Measurements from ENCODE around the gene UGT2B7. TPM values are rescaled to one million over a fixed set of nuclear protein-coding genes. Genes with fewer than 3 reads are reported as not detected.
"Not testable (repeated sequence)": the region's sequence is repeated elsewhere in the genome, so short reads cannot be mapped to it uniquely, and the experiment has no call there.

The UGT2B7 gene
- total RNA-seq, 5 donors from 2014 or later (not counting 1 experiment from before 2014, with no cell fraction given), result 0.23 TPM; not detected in 4

DNA sequence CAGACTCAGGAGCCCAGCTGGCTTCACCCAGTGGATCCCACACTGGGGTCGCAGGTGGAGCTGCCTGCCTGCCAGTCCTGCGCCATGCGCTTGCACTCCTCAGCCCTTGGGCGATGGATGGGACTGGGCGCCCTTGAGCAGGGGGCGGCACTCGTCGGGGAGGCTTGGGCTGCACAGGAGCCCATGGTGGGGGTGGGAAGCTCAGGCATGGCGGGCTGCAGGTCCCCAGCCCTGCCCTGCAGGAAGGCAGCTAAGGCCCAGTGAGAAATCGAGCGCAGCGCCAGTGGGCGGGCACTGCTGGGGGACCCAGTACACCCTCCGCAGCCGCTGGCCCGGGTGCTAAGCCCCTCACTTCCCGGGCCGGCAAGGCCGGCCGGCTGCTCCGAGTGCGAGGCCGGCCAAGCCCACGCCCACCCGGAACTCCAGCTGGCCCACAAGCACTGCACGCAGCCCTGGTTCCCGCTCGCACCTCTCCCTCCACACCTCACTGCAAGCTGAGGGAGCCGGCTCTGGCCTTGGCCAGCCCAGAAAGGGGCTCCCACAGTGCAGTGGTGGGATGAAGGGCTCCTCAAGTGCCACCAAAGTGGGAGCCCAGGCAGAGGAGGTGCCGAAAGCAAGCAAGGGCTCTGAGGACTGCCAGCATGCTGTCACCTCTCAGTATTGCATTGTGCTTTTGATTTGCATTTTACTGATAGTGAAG is 19.0 kb downstream of the UGT2B7 start:
- CTCF ChIA-PET; H3K4me3 ChIP-seq (ENCODE audit: control insufficient read depth in 1 of 2, extremely low read depth in 1 of 2, low read length in 1 of 2); H3K27me3 Mint-ChIP-seq; H3K4me3 Mint-ChIP-seq; H3K4me1 ChIP-seq (ENCODE audit: control insufficient read depth in 1 of 2, extremely low read depth in 1 of 2, insufficient read depth in 2 of 2, low read length in 2 of 2); H3K36me3 Mint-ChIP-seq; H3K9me3 Mint-ChIP-seq; H3K4me1 Mint-ChIP-seq; H3K27me3 ChIP-seq (replicated peaks in 1 of 2; ENCODE audit: control insufficient read depth in 2 of 2, extremely low read depth in 1 of 2, insufficient read depth in 2 of 2, low read length in 1 of 2); POLR2A ChIA-PET; H3K9me3 ChIP-seq; DNase-seq; H3K27ac ChIP-seq (ENCODE audit: low read length); ATAC-seq (replicated peaks in 1 of 4); H3K36me3 ChIP-seq (ENCODE audit: control insufficient read depth in 2 of 2, extremely low read depth in 1 of 2, insufficient read depth in 1 of 2, low read length in 1 of 2); H3K27ac Mint-ChIP-seq: not testable (repeated sequence)
- WGBS (ENCODE audit: insufficient coverage), result 94% methylated on average over 21 of the region's 30 CpGs

DNA sequence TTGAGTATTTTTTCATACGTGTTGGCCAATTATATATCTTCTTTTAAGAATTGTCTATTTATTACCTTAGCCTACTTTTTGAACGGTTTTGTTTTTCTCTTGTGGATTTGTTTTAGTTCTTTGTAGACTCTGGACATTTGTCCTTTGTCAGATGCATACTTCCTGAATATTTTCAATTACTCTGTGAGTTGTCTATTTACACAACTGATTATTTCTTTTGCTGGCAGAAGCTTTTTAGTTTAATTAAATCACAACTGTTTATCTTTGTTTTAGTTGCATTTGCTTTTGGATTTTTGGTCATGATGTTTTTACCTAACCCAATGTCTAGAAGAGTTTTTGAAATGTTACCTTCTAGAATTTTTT is 19.6 kb downstream of the UGT2B7 start:
- Mint-ChIP-seq H3K27me3 (no peaks in the 10 kb centered on the region), H3K36me3 (no peaks in the 10 kb centered on the region), H3K4me3 (no peak overlapping the region), H3K4me1 (no peaks in the 10 kb centered on the region), H3K27ac (no peak overlapping the region), H3K9me3 (peaks cover 3 to 5% (median 3%) of the 10 kb centered on the region in 3 donors)
- ChIA-PET CTCF (no interaction called here), POLR2A (no interaction called here)
- WGBS (ENCODE audit: insufficient coverage), result no CpG with 5 or more reads among the region's 2 CpGs
- DNase-seq (no peak), ATAC-seq (replicated peaks in 1 of 4) (no peak)
- no peaks in the 10 kb centered on the region for H3K9me3 ChIP-seq
- no peaks in the 10 kb centered on the region for H3K36me3 ChIP-seq (ENCODE audit: control insufficient read depth in 2 of 2, extremely low read depth in 1 of 2, insufficient read depth in 1 of 2, low read length in 1 of 2)
- H3K4me1 ChIP-seq (ENCODE audit: control insufficient read depth in 1 of 2, extremely low read depth in 1 of 2, insufficient read depth in 2 of 2, low read length in 2 of 2), result no peaks in the 10 kb centered on the region
- H3K4me3 ChIP-seq (ENCODE audit: control insufficient read depth in 1 of 2, extremely low read depth in 1 of 2, low read length in 1 of 2), result no peak overlapping the region
- no peak overlapping the region for H3K27ac ChIP-seq (ENCODE audit: low read length)
- H3K27me3 ChIP-seq (replicated peaks in 1 of 2; ENCODE audit: control insufficient read depth in 2 of 2, extremely low read depth in 1 of 2, insufficient read depth in 2 of 2, low read length in 1 of 2), result no peaks in the 10 kb centered on the region

DNA sequence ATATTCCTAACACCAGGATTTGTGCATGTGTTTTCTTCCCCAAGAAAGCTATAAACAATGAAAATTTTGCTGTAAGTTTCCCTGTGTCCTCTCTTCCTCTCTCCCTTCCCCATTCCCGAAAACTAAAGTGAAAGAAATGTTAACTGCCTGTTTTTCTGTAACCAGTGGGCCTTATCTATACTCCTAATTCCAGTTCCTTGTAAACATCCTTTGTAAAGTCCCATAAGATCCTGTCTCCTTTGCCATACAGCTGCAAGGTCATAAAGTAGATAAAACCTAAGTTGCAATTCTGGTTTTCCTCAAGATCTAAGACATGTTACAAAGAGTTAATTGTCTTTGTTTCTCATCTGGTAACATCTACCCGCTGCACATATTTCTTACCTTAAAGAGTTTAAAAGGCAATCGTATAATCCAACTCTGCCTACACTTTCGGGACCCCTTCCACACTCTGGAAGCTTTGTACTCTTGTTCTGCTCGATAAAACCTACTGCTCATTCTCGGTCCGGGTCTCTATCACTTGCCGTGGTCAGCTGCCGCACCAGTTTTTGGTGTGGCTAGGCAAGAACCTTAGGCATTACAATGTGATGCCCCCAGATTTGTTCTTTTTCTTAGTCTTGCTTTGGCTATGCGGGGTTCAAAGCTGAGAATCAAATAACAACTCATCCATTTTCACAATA is 20.5 kb downstream of the UGT2B7 start:
- no peak overlapping the region for H3K27ac ChIP-seq (ENCODE audit: low read length)
- no peak overlapping the region for H3K27ac Mint-ChIP-seq
- H3K27me3 ChIP-seq (replicated peaks in 1 of 2; ENCODE audit: control insufficient read depth in 2 of 2, extremely low read depth in 1 of 2, insufficient read depth in 2 of 2, low read length in 1 of 2), result no peaks in the 10 kb centered on the region
- CTCF ChIA-PET, result no interaction called here
- no peaks in the 10 kb centered on the region for H3K27me3 Mint-ChIP-seq
- ATAC-seq (replicated peaks in 1 of 4), result no peak
- no peaks in the 10 kb centered on the region for H3K36me3 Mint-ChIP-seq
- H3K36me3 ChIP-seq (ENCODE audit: control insufficient read depth in 2 of 2, extremely low read depth in 1 of 2, insufficient read depth in 1 of 2, low read length in 1 of 2), result no peaks in the 10 kb centered on the region
- peaks cover 3 to 10% (median 3%) of the 10 kb centered on the region in 3 donors for H3K9me3 Mint-ChIP-seq
- POLR2A ChIA-PET, result no interaction called here
- no peaks in the 10 kb centered on the region for H3K4me1 Mint-ChIP-seq
- no peak overlapping the region for H3K4me3 Mint-ChIP-seq
- no peak overlapping the region for H3K4me3 ChIP-seq (ENCODE audit: control insufficient read depth in 1 of 2, extremely low read depth in 1 of 2, low read length in 1 of 2)
- 78% methylated on average over 9 of the region's 10 CpGs for WGBS (ENCODE audit: insufficient coverage)
- no peaks in the 10 kb centered on the region for H3K4me1 ChIP-seq (ENCODE audit: control insufficient read depth in 1 of 2, extremely low read depth in 1 of 2, insufficient read depth in 2 of 2, low read length in 2 of 2)
- no peak for DNase-seq
- H3K9me3 ChIP-seq, result no peaks in the 10 kb centered on the region

DNA sequence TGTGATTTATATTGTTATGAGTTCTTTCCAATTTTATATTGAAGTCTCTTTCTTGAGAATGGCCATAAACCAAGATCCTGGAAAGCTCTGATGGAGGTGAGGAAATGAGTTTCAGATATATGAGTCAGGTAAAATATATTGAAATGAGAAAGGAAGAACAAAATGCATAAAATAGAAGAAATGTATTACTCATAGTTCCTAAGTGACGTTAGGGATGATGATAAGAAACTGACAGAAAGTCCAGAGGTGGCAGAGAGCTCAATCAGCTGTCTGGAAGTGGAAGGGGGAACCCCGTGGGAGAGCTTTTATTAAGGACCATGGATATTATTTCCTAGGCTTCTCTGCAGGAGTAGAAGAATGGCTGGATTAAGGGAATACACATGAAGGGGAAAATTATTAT is 24.6 kb downstream of the UGT2B7 start:
- Mint-ChIP-seq H3K4me1 (no peaks in the 10 kb centered on the region), H3K27ac (no peak overlapping the region), H3K9me3 (peaks cover 0 to 7% (median 6%) of the 10 kb centered on the region in 3 donors), H3K36me3 (no peaks in the 10 kb centered on the region), H3K4me3 (no peak overlapping the region), H3K27me3 (no peaks in the 10 kb centered on the region)
- H3K9me3 ChIP-seq, result no peaks in the 10 kb centered on the region
- ChIA-PET POLR2A (no interaction called here), CTCF (no interaction called here)
- no peak overlapping the region for H3K4me3 ChIP-seq (ENCODE audit: control insufficient read depth in 1 of 2, extremely low read depth in 1 of 2, low read length in 1 of 2)
- no peaks in the 10 kb centered on the region for H3K36me3 ChIP-seq (ENCODE audit: control insufficient read depth in 2 of 2, extremely low read depth in 1 of 2, insufficient read depth in 1 of 2, low read length in 1 of 2)
- H3K27ac ChIP-seq (ENCODE audit: low read length), result no peak overlapping the region
- H3K27me3 ChIP-seq (replicated peaks in 1 of 2; ENCODE audit: control insufficient read depth in 2 of 2, extremely low read depth in 1 of 2, insufficient read depth in 2 of 2, low read length in 1 of 2), result no peaks in the 10 kb centered on the region
- no peaks in the 10 kb centered on the region for H3K4me1 ChIP-seq (ENCODE audit: control insufficient read depth in 1 of 2, extremely low read depth in 1 of 2, insufficient read depth in 2 of 2, low read length in 2 of 2)
- WGBS (ENCODE audit: insufficient coverage), result 45% methylated on average over 2 of the region's 2 CpGs
- DNase-seq (no peak), ATAC-seq (replicated peaks in 1 of 4) (no peak)

DNA sequence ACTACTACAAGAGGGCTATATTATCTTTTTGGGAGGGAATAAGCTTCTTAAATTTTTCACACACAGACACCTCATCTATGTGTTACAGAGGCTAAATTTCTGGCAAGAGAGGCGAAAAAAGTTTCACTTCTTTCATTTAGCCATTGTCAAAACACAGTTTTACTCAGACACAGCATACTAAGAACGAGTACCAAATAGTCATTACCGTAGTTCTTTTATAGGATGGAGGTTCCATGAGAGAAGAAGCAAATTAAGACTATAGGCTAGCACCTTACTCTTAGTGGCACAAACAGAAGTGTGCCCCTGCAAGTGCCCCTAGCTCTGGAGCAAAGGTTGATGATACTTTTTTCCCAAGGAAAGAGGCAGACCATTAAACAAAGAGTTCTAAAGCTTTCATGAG is 26.2 kb downstream of the UGT2B7 start:
- no peak overlapping the region for H3K27ac ChIP-seq (ENCODE audit: low read length)
- H3K27me3 ChIP-seq (replicated peaks in 1 of 2; ENCODE audit: control insufficient read depth in 2 of 2, extremely low read depth in 1 of 2, insufficient read depth in 2 of 2, low read length in 1 of 2), result no peaks in the 10 kb centered on the region
- no CpG with 5 or more reads among the region's 3 CpGs for WGBS (ENCODE audit: insufficient coverage)
- no peak overlapping the region for H3K4me3 ChIP-seq (ENCODE audit: control insufficient read depth in 1 of 2, extremely low read depth in 1 of 2, low read length in 1 of 2)
- no peak overlapping the region for H3K27ac Mint-ChIP-seq
- CTCF ChIA-PET, result no interaction called here
- no peaks in the 10 kb centered on the region for H3K4me1 ChIP-seq (ENCODE audit: control insufficient read depth in 1 of 2, extremely low read depth in 1 of 2, insufficient read depth in 2 of 2, low read length in 2 of 2)
- H3K36me3 Mint-ChIP-seq, result no peaks in the 10 kb centered on the region
- POLR2A ChIA-PET, result no interaction called here
- peaks cover 0 to 7% (median 6%) of the 10 kb centered on the region in 3 donors for H3K9me3 Mint-ChIP-seq
- no peaks in the 10 kb centered on the region for H3K4me1 Mint-ChIP-seq
- no peaks in the 10 kb centered on the region for H3K27me3 Mint-ChIP-seq
- H3K9me3 ChIP-seq, result no peaks in the 10 kb centered on the region
- no peak for DNase-seq
- no peak for ATAC-seq (replicated peaks in 1 of 4)
- H3K36me3 ChIP-seq (ENCODE audit: control insufficient read depth in 2 of 2, extremely low read depth in 1 of 2, insufficient read depth in 1 of 2, low read length in 1 of 2), result no peaks in the 10 kb centered on the region
- H3K4me3 Mint-ChIP-seq, result no peak overlapping the region

DNA sequence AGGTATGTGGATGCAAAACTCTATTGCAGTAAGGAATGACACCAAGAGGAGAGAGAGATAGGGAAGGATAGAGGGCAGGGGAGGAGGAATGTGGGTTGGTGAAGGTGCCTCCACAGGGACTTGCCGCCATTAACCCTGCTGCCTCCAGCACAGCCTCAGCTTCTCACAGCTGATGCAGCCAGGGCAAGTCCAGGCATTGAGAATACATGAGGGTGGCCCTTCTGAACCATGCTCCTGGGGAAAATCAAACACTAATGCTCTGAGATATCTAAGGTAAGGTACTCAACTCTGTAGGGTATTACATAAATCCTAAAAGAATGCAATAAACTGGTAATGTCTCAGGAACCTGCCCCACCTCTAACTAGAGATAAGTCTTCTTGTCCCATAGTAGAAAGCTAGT is 28.7 kb downstream of the UGT2B7 start:
- Histone ChIP-seq H3K4me1 (ENCODE audit: control insufficient read depth in 1 of 2, extremely low read depth in 1 of 2, insufficient read depth in 2 of 2, low read length in 2 of 2) (no peaks in the 10 kb centered on the region), H3K4me3 (ENCODE audit: control insufficient read depth in 1 of 2, extremely low read depth in 1 of 2, low read length in 1 of 2) (no peak overlapping the region), H3K27ac (ENCODE audit: low read length) (no peak overlapping the region), H3K36me3 (ENCODE audit: control insufficient read depth in 2 of 2, extremely low read depth in 1 of 2, insufficient read depth in 1 of 2, low read length in 1 of 2) (no peaks in the 10 kb centered on the region), H3K9me3 (no peaks in the 10 kb centered on the region), H3K27me3 (replicated peaks in 1 of 2; ENCODE audit: control insufficient read depth in 2 of 2, extremely low read depth in 1 of 2, insufficient read depth in 2 of 2, low read length in 1 of 2) (no peaks in the 10 kb centered on the region)
- DNase-seq, result no peak
- no peaks in the 10 kb centered on the region for H3K36me3 Mint-ChIP-seq
- ATAC-seq (replicated peaks in 1 of 4), result peak in 1 of 4 experiments; percentile 31
- ChIA-PET POLR2A (interaction anchor here in 1 of 2 donors (0.6 kb wide), 1 partner anchor 52 kb away, joined by 3 read pairs; no protein-coding TSS in a partner anchor), CTCF (no interaction called here)
- H3K27me3 Mint-ChIP-seq, result no peaks in the 10 kb centered on the region
- no peak overlapping the region for H3K4me3 Mint-ChIP-seq
- no peaks in the 10 kb centered on the region for H3K4me1 Mint-ChIP-seq
- H3K27ac Mint-ChIP-seq, result no peak overlapping the region
- no CpG with 5 or more reads among the region's 1 CpG for WGBS (ENCODE audit: insufficient coverage)
- H3K9me3 Mint-ChIP-seq, result peaks cover 0 to 6% (median 4%) of the 10 kb centered on the region in 3 donors
